PC-3 (cell line): Measurements from ENCODE around the gene TMEM108. TPM values are rescaled to one million over a fixed set of nuclear protein-coding genes. Genes with fewer than 3 reads are reported as not detected.

ENCODE experiments used
- ATAC-seq: fragments of 200-7000 bp; cut with Tn5 transposase; 2 replicates; pipeline ENCODE4 v1.9.1; 2020; ENCODE audit warnings: mild to moderate bottlenecking, moderate library complexity
- BruUV-seq: library from RNA; stranded (reverse); fragments of 400-500 nt; replicated peaks from 2 replicates; lab custom pipeline; 2021; lab: Mats Ljungman, UMichigan
- CTCF ChIA-PET: fragments of 300-600 bp; sonication (Branson Sonifier 250); formaldehyde crosslinking; loops from one replicate; lab custom pipeline; 2022; ENCODE audit warnings: antibody characterized with exemption; lab: Charles Lee
- POLR2A ChIA-PET: fragments of 300-600 bp; sonication (Branson Sonifier 250); formaldehyde crosslinking; loops from one replicate; lab custom pipeline; 2022; ENCODE audit warnings: antibody characterized with exemption; ENCODE audit not compliant: unreplicated experiment; lab: Charles Lee
- DNase-seq: peaks from one replicate; pipeline ENCODE4 v3.0.0-alpha.2; 2015
- H2AFZ ChIP-seq: fragments of 300-600 bp; sonication (generic); 2 replicates; pipeline ENCODE4 v1.6.0; 2016; ENCODE audit warnings: antibody characterized with exemption, low read length
- H3F3A ChIP-seq: fragments of 300-600 bp; sonication (generic); one replicate; pipeline ENCODE4 v1.6.0; 2017; ENCODE audit warnings: antibody characterized with exemption, low read length, control low read depth, mild to moderate bottlenecking; ENCODE audit not compliant: unreplicated experiment
- H3K27ac ChIP-seq: fragments of 300-600 bp; sonication (generic); 2 replicates; pipeline ENCODE4 v1.5.1; 2016; ENCODE audit warnings: mild to moderate bottlenecking, low read length
- H3K27me3 ChIP-seq: fragments of 300-600 bp; sonication (generic); 2 replicates; pipeline ENCODE4 v1.6.1; 2016; ENCODE audit warnings: low read length, mixed read lengths
- H3K36me3 ChIP-seq: fragments of 300-600 bp; sonication (generic); 2 replicates; pipeline ENCODE4 v1.6.1; 2016; ENCODE audit warnings: low read depth, mixed run types, low read length, mixed read lengths
- H3K4me1 ChIP-seq: fragments of 300-600 bp; sonication (generic); 2 replicates; pipeline ENCODE4 v1.5.1; 2016; ENCODE audit warnings: low read length; ENCODE audit not compliant: insufficient read depth
- H3K4me2 ChIP-seq: fragments of 300-600 bp; sonication (generic); 2 replicates; pipeline ENCODE4 v1.6.0; 2016; ENCODE audit warnings: low read length
- H3K4me3 ChIP-seq: fragments of 300-600 bp; sonication (generic); 2 replicates; pipeline ENCODE4 v1.5.1; 2016; ENCODE audit warnings: mild to moderate bottlenecking, low read length, mixed read lengths
- H3K79me2 ChIP-seq: fragments of 300-600 bp; sonication (generic); 2 replicates; pipeline ENCODE4 v1.6.1; 2017; ENCODE audit warnings: low read length, mixed read lengths
- H3K9ac ChIP-seq: fragments of 300-600 bp; sonication (generic); 2 replicates; pipeline ENCODE4 v1.6.0; 2016; ENCODE audit warnings: mild to moderate bottlenecking, low read length
- H3K9me2 ChIP-seq: fragments of 300-600 bp; sonication (generic); replicated peaks from 2 replicates; pipeline ENCODE4 v1.6.1; 2016; ENCODE audit warnings: mixed run types, low read length, mixed read lengths
- H3K9me3 ChIP-seq: fragments of 300-600 bp; sonication (generic); 2 replicates; pipeline ENCODE4 v1.6.1; 2016; ENCODE audit warnings: low read length, mixed read lengths
- H4K20me1 ChIP-seq: fragments of 300-600 bp; sonication (generic); 2 replicates; pipeline ENCODE4 v1.6.1; 2016; ENCODE audit warnings: low read length, mixed read lengths
- CTCF ChIP-seq: fragments of 300-600 bp; sonication (generic); conservative IDR thresholded peaks from 2 replicates; pipeline ENCODE4 v1.5.1; 2017; ENCODE audit warnings: antibody characterized with exemption, low read depth, mild to moderate bottlenecking, low read length
- EZH2 ChIP-seq: fragments of 300-600 bp; sonication (generic); IDR thresholded peaks from one replicate; pipeline ENCODE4 v1.6.1; 2017; ENCODE audit warnings: antibody characterized with exemption, mild to moderate bottlenecking, low read length; ENCODE audit not compliant: unreplicated experiment
- EZH2phosphoT487 ChIP-seq: fragments of 300-600 bp; sonication (generic); IDR thresholded peaks from 2 replicates; pipeline ENCODE4 v1.6.1; 2018; ENCODE audit warnings: mild to moderate bottlenecking, antibody characterized with exemption, low read length, borderline replicate concordance
- intact Hi-C: fragments of 100-400 bp; cut with micrococcal nuclease; formaldehyde crosslinking; loops from 2 replicates; pipeline ENCODE4 v1.9.0; 2023
- total RNA-seq: library from RNA; depleted of rRNA; stranded (reverse); fragments of >200 nt; gene quantifications from 2 replicates; pipeline ENCODE4 v1.2.3, GENCODE V29; 2014

Gene TMEM108
- total RNA-seq, 1 experiment from 2014 or later = not detected

- POLR2A ChIA-PET = no interaction called here
- H3K36me3 ChIP-seq = no peaks in the 10 kb centered on the region
- TF ChIP-seq EZH2phosphoT487 = no peak
- no peak for TF ChIP-seq CTCF
- no peak for TF ChIP-seq EZH2
- H3K4me1 ChIP-seq = no peaks in the 10 kb centered on the region
- ATAC-seq = no peak
- no peak overlapping the region for H3K4me3 ChIP-seq
- no TSS peak for BruUV-seq
- H3F3A ChIP-seq = no peaks in the 10 kb centered on the region
- CTCF ChIA-PET = no interaction called here
- DNase-seq = no peak
- H3K9me3 ChIP-seq = no peaks in the 10 kb centered on the region
- no peaks in the 10 kb centered on the region for H4K20me1 ChIP-seq
- H3K9ac ChIP-seq = no peak overlapping the region
- H3K27ac ChIP-seq = no peak overlapping the region
- intact Hi-C loops = no loop called here
- H2AFZ ChIP-seq = no peak overlapping the region
- no peak overlapping the region for H3K4me2 ChIP-seq
- no peaks in the 10 kb centered on the region for H3K9me2 ChIP-seq
- H3K27me3 ChIP-seq = peaks cover 7% of the 10 kb centered on the region; the same call in 1 of the 2 replicates
- H3K79me2 ChIP-seq = no peaks in the 10 kb centered on the region
Measured at GRCh38 chr3:133374708-133375402, 336.7 kb downstream of the TMEM108 start.

DNA sequence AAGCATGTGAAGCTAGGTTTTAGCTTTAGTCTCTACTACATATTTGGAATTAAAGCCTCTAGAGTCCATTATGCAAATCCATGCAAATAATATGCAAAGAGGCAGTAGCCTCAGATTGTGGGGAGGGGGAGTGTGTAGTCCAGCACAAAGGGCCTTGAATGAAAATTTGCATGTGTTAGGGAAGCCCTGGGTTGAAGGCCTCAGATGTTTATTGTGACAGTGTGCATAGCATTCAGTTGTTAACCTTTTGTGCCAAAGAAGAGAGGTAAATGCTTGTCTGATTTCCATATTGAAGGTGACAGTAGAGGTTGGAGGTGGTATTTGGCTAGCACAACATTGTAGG is 337.2 kb downstream of the TMEM108 start:
- H3K4me1 ChIP-seq = no peaks in the 10 kb centered on the region
- no peak overlapping the region for H2AFZ ChIP-seq
- POLR2A ChIA-PET = no interaction called here
- DNase-seq (no peak), ATAC-seq (no peak)
- CTCF ChIA-PET = no interaction called here
- H3K9ac ChIP-seq = no peak overlapping the region
- no peak overlapping the region for H3K4me3 ChIP-seq
- no peaks in the 10 kb centered on the region for H4K20me1 ChIP-seq
- intact Hi-C loops = no loop called here
- H3K9me3 ChIP-seq = no peaks in the 10 kb centered on the region
- H3F3A ChIP-seq = no peaks in the 10 kb centered on the region
- no TSS peak for BruUV-seq
- H3K27ac ChIP-seq = no peak overlapping the region
- no peaks in the 10 kb centered on the region for H3K36me3 ChIP-seq
- H3K9me2 ChIP-seq = no peaks in the 10 kb centered on the region
- TF ChIP-seq EZH2phosphoT487 (no peak), CTCF (no peak), EZH2 (no peak)
- H3K4me2 ChIP-seq = no peak overlapping the region
- peaks cover 12% of the 10 kb centered on the region for H3K27me3 ChIP-seq
- no peaks in the 10 kb centered on the region for H3K79me2 ChIP-seq

DNA sequence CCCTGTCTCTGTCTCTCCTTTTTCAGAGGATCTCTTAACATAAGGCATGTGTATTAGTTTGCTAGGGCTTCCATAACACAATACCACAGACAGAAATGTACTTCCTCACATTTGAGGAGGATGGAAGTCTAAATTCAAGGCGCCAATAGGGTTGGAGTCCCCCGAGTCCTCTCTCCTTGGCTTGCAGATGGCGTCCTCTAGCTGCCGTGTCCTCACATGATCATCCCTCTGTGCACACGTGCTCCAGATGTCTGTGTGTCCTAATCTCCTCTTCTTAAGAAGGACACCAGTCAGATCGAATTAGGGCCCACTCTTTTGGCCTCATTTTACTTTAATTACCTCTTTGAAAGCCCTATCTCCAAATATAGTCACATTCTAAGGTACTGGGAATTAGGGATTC is 338.6 kb downstream of the TMEM108 start:
- no peak overlapping the region for H3K27ac ChIP-seq
- no peak overlapping the region for H3K9ac ChIP-seq
- no peak for ATAC-seq
- no peak overlapping the region for H3K4me3 ChIP-seq
- CTCF ChIA-PET = interaction anchor here (0.7 kb wide), 1 partner anchor 332 kb away, joined by 3 read pairs; no protein-coding TSS in a partner anchor
- POLR2A ChIA-PET = no interaction called here
- H3K9me3 ChIP-seq = no peaks in the 10 kb centered on the region
- no TSS peak for BruUV-seq
- no peaks in the 10 kb centered on the region for H3K36me3 ChIP-seq
- no peak overlapping the region for H2AFZ ChIP-seq
- intact Hi-C loops = loop anchor here (2.0 kb wide), 1 partner anchor 646 kb away; no protein-coding TSS in a partner anchor
- no peaks in the 10 kb centered on the region for H3K9me2 ChIP-seq
- H3F3A ChIP-seq = no peaks in the 10 kb centered on the region
- no peaks in the 10 kb centered on the region for H4K20me1 ChIP-seq
- no peak for DNase-seq
- H3K4me1 ChIP-seq = no peaks in the 10 kb centered on the region
- TF ChIP-seq EZH2 (no peak), EZH2phosphoT487 (no peak), CTCF (no peak)
- H3K79me2 ChIP-seq = no peaks in the 10 kb centered on the region
- no peak overlapping the region for H3K4me2 ChIP-seq
- H3K27me3 ChIP-seq = peaks cover 26% of the 10 kb centered on the region
